Placental pericyte (primary cell): ENCODE measurements around the gene GEN1. TPM values are rescaled to one million over a fixed set of nuclear protein-coding genes. Genes with fewer than 3 reads are reported as not detected.

Source experiments
- total RNA-seq: library from RNA; depleted of rRNA; stranded (reverse); fragments of >200 nt; gene quantifications from 2 replicates; pipeline ENCODE4 v1.2.3, GENCODE V29; 2012

Gene GEN1
- total RNA-seq, result 6.8 and 29.2 TPM in 2 replicates

GRCh38 chr2:17753803-17754663, at the start of gene GEN1, which contains the start of gene SMC6:
GEN1 (plus strand) TSS chr2:17754138; CDS start chr2:17759944, 5,806 bp downstream.
SMC6 (minus strand) TSS chr2:17753810; CDS start chr2:17745946, 7,864 bp downstream.

GRCh38 chr2:17816396-17817245, 62.7 kb downstream of the GEN1 start, which contains the start of gene MSGN1:
MSGN1 (plus strand) TSS chr2:17816460; CDS start chr2:17816519, 59 bp downstream.

Other genes starting within 250 kb of the GEN1 start
- under 0.01 TPM in 1 of 2 replicates, not detected in the other for gene RAD51AP2, start 235.7 kb upstream of the GEN1 start, total RNA-seq
- gene VSNL1, start 213.4 kb upstream of the GEN1 start, total RNA-seq, result 0.22 and 1.9 TPM in 2 replicates
- gene SMC6, start 328 bp upstream of the GEN1 start, total RNA-seq, result 15.3 and 25.5 TPM in 2 replicates
- gene MSGN1, start 62.3 kb downstream of the GEN1 start, total RNA-seq, result not detected in 2 replicates
- gene KCNS3, start 124.5 kb downstream of the GEN1 start, total RNA-seq, result 4.2 and 7.0 TPM in 2 replicates